Smooth muscle cell of bladder (primary cell): Measurements from ENCODE around the gene KRTAP12-1. TPM values are rescaled to one million over a fixed set of nuclear protein-coding genes. Genes with fewer than 3 reads are reported as not detected.

Experiments
- total RNA-seq: library from RNA; depleted of rRNA; stranded (reverse); fragments of >200 nt; gene quantifications from 2 replicates; pipeline ENCODE4 v1.2.3, GENCODE V29; 2014

KRTAP12-1 gene, protein sequence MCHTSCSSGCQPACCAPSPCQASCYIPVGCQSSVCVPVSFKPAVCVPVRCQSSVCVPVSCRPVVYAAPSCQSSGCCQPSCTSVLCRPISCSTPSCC
- total RNA-seq: not detected in 2 replicates

DNA sequence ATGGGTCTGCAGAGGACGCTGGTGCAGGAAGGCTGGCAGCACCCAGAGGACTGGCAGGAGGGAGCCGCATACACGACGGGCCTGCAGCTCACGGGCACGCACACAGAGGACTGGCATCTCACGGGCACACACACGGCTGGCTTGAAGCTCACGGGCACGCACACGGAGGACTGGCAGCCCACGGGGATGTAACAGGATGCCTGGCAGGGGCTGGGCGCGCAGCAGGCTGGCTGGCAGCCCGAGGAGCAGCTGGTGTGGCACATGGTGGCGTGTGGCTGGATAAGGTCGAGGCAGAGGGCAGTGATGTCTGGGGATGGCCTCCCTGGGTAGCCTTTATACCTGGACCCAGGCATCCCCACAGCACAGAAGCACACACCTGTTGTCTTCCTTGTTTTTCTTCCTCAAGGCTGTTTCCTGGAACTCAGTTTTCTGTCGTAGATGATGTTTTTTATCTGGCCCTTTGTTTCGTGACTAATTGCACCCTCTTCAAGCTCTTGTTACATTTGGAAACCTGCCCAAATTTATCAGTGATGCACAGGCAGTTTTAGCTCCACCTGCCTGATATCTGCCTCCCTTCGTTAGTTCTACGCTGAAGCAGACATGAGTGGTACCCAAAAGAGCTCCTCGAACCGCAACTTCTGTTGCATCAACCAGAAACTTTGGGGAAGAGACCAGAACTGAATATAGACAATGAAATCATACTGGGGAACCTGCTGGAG, at the start of gene KRTAP12-1:
KRTAP12-1 (minus strand) TSS at position 303 of the 719 bp plus-strand sequence; CDS start at position 263, 40 bp downstream.

DNA sequence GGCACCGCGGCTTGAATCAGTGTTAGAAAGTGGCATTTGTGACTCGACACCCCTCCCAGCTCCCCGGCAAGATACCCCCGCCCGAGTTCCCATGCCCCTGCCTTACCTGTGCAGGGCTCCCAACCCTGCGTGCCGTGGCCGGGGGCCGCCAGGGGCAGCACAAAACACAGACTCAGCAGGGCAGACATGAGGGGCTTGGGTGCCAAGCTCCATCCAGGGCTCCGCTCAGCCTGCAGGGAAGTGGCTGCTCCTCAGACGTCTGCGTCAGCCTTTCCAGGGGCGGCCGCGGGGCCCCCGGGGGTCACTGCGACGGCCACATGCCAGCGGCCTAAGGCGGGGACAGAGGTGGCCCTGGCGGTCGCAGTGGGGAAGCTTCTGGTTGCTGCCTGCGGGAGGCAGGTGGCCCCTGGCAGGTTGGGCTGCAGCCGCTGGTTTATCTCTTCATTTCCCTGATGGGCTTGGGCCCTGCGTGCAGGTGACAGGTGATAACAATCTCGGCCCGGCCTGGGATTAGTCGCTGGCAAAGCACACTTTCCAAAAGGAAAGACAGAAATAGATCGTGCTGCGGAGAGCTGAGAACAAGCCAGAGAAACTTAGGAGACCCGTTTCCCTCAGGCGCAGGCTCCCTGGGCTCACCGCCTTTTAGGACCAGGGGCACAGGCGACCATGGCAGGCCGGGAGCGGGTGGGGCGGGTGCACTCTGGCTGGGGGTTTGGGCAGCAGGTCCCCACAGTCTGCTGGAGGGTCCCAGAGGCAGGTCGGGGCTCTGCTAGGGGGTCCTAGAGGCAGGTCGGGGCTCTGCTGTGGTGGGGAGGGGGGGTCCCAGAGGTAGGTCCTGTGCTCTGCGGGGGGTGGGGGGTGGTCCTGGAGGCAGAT, 29.6 kb upstream of the KRTAP12-1 start, which contains the start of gene TSPEAR:
TSPEAR (minus strand) TSS at position 246 of the 876 bp plus-strand sequence; CDS start at position 188, 58 bp downstream.

GRCh38 chr21:44697172-44697810, 15.3 kb upstream of the KRTAP12-1 start, which contains the start of gene KRTAP10-12:
KRTAP10-12 (plus strand) TSS chr21:44697172; CDS start chr21:44697202, 30 bp downstream.

GRCh38 chr21:44666401-44667320, 15.3 kb downstream of the KRTAP12-1 start, which contains the start of gene KRTAP12-2:
KRTAP12-2 (minus strand) TSS chr21:44666927; CDS start chr21:44666886, 41 bp downstream.

GRCh38 chr21:44657635-44658540, 24.1 kb downstream of the KRTAP12-1 start, which contains the start of gene KRTAP12-3:
KRTAP12-3 (plus strand) TSS chr21:44657932; CDS start chr21:44657980, 48 bp downstream.

GRCh38 chr21:44654576-44655175, 27.3 kb downstream of the KRTAP12-1 start, which contains the start of gene KRTAP12-4:
KRTAP12-4 (minus strand) TSS chr21:44654659; CDS start chr21:44654614, 45 bp downstream.

GRCh38 chr21:44646366-44647221, 35.4 kb downstream of the KRTAP12-1 start, which contains the start of gene KRTAP10-11:
KRTAP10-11 (plus strand) TSS chr21:44646414; CDS start chr21:44646459, 45 bp downstream.

DNA sequence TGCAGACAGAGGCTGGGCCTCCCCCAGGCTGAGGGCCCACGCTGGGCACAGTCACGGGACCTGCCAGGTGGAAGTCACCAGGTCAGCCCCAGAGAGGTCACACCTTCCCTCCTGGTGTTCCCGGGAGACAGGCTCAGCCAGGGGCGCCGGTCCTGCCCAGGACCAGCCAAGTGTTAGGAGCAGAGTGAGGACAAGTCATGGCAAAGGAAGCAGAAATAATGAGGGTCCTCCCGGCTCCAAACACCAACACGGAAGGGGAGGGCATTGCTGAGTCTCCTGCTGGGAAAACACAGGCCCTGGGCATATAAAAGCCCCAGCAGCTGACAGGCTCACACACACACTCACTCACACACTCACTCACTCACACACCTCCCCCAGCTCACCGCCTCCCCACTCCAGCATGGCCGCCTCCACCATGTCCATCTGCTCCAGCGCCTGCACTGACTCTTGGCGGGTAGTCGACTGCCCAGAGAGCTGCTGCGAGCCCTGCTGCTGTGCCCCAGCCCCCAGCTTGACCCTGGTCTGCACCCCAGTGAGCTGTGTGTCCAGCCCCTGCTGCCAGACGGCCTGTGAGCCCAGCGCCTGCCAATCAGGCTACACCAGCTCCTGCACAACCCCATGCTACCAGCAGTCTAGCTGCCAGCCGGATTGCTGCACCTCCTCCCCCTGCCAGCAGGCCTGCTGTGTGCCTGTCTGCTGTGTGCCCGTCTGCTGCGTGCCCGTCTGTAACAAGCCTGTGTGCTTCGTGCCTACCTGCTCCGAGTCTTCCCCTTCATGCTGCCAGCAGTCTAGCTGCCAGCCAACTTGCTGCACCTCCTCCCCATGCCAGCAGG, 44.7 kb downstream of the KRTAP12-1 start, which contains the start of gene KRTAP10-10:
KRTAP10-10 (plus strand) TSS at position 339 of the 833 bp plus-strand sequence; CDS start at position 401, 62 bp downstream.

Other genes with a start within 250 kb of the KRTAP12-1 start
- under 0.01 and 0.14 TPM in 2 replicates for gene LRRC3, start 226.7 kb downstream of the KRTAP12-1 start, total RNA-seq
- not detected in 2 replicates for gene KRTAP10-1, start 142.0 kb downstream of the KRTAP12-1 start, total RNA-seq
- gene KRTAP10-2, start 130.7 kb downstream of the KRTAP12-1 start, total RNA-seq: not detected in 2 replicates
- not detected in 2 replicates for gene KRTAP10-3, start 123.4 kb downstream of the KRTAP12-1 start, total RNA-seq
- not detected in 2 replicates for gene KRTAP10-4, start 108.4 kb downstream of the KRTAP12-1 start, total RNA-seq
- not detected in 2 replicates for gene KRTAP10-5, start 101.6 kb downstream of the KRTAP12-1 start, total RNA-seq
- gene KRTAP10-6, start 89.7 kb downstream of the KRTAP12-1 start, total RNA-seq: not detected in 2 replicates
- not detected in 2 replicates for gene KRTAP10-7, start 81.6 kb downstream of the KRTAP12-1 start, total RNA-seq
- gene KRTAP10-8, start 70.1 kb downstream of the KRTAP12-1 start, total RNA-seq: not detected in 2 replicates
- not detected in 2 replicates for gene KRTAP10-9, start 55.1 kb downstream of the KRTAP12-1 start, total RNA-seq
- gene KRTAP10-10, start 44.8 kb downstream of the KRTAP12-1 start, total RNA-seq: not detected in 2 replicates
- gene KRTAP10-11, start 35.7 kb downstream of the KRTAP12-1 start, total RNA-seq: not detected in 2 replicates
- not detected in 2 replicates for gene KRTAP12-4, start 27.5 kb downstream of the KRTAP12-1 start, total RNA-seq
- not detected in 2 replicates for gene KRTAP12-3, start 24.2 kb downstream of the KRTAP12-1 start, total RNA-seq
- not detected in 2 replicates for gene KRTAP12-2, start 15.2 kb downstream of the KRTAP12-1 start, total RNA-seq
- gene KRTAP10-12, start 15.0 kb upstream of the KRTAP12-1 start, total RNA-seq: not detected in 2 replicates
- not detected in 2 replicates for gene TSPEAR, start 29.4 kb upstream of the KRTAP12-1 start, total RNA-seq
- 45.4 and 85.0 TPM in 2 replicates for gene UBE2G2, start 119.7 kb upstream of the KRTAP12-1 start, total RNA-seq
- gene SUMO3, start 135.9 kb upstream of the KRTAP12-1 start, total RNA-seq: 64.4 and 67.0 TPM in 2 replicates
- gene PTTG1IP, start 191.5 kb upstream of the KRTAP12-1 start, total RNA-seq: 268 and 335 TPM in 2 replicates
- under 0.01 TPM in 1 of 2 replicates, not detected in the other for gene ITGB2, start 238.7 kb upstream of the KRTAP12-1 start, total RNA-seq